Smooth muscle cell (in vitro differentiated cells): ENCODE measurements around the gene HSDL2. TPM values are rescaled to one million over a fixed set of nuclear protein-coding genes. Genes with fewer than 3 reads are reported as not detected.
"Not testable (repeated sequence)": the region's sequence is repeated elsewhere in the genome, so short reads cannot be mapped to it uniquely, and the experiment has no call there.

Experiments
- DNase-seq: peaks from one replicate; lab custom pipeline; 2025; ENCODE audit not compliant: unreplicated experiment; lab: John Stamatoyannopoulos, UW
- H2AFZ ChIP-seq: fragments of 200-600 bp; sonication (generic); 2 replicates; pipeline ENCODE4 v1.6.0; 2016; ENCODE audit warnings: antibody characterized with exemption, low read depth, mild to moderate bottlenecking
- H3F3A ChIP-seq: fragments of 200-600 bp; sonication (generic); 2 replicates; pipeline ENCODE4 v1.6.0; 2017; ENCODE audit warnings: antibody characterized with exemption, low read depth
- H3K27ac ChIP-seq: fragments of 200-600 bp; sonication (generic); 2 replicates; pipeline ENCODE4 v1.5.1; 2016; ENCODE audit warnings: low read depth, mild to moderate bottlenecking
- H3K27me3 ChIP-seq: fragments of 200-600 bp; sonication (generic); 2 replicates; pipeline ENCODE4 v1.6.1; 2016; ENCODE audit warnings: low read depth, mild to moderate bottlenecking
- H3K36me3 ChIP-seq: fragments of 200-600 bp; sonication (generic); 2 replicates; pipeline ENCODE4 v1.5.1; 2016; ENCODE audit warnings: low read depth
- H3K4me1 ChIP-seq: fragments of 200-600 bp; sonication (generic); 2 replicates; pipeline ENCODE4 v1.5.1; 2016; ENCODE audit warnings: low read depth
- H3K4me2 ChIP-seq: fragments of 200-600 bp; sonication (generic); 2 replicates; pipeline ENCODE4 v1.6.0; 2016; ENCODE audit warnings: mild to moderate bottlenecking
- H3K4me3 ChIP-seq: fragments of 200-600 bp; sonication (generic); 2 replicates; pipeline ENCODE4 v1.5.1; 2016; ENCODE audit warnings: mild to moderate bottlenecking
- H3K79me2 ChIP-seq: fragments of 200-600 bp; sonication (generic); 2 replicates; pipeline ENCODE4 v1.6.0; 2016; ENCODE audit warnings: low read depth, mild to moderate bottlenecking
- H3K9ac ChIP-seq: fragments of 200-600 bp; sonication (generic); 2 replicates; pipeline ENCODE4 v1.6.0; 2016; ENCODE audit warnings: low read depth
- H3K9me3 ChIP-seq: fragments of 200-600 bp; sonication (generic); replicated peaks from 2 replicates; pipeline ENCODE4 v1.5.1; 2016; ENCODE audit warnings: low read depth
- H4K20me1 ChIP-seq: fragments of 200-600 bp; sonication (generic); 2 replicates; pipeline ENCODE4 v1.6.0; 2016; ENCODE audit warnings: low read depth
- CTCF ChIP-seq: fragments of 200-600 bp; sonication (generic); IDR thresholded peaks from 2 replicates; pipeline ENCODE4 v1.5.1; 2017; ENCODE audit warnings: borderline replicate concordance, mild to moderate bottlenecking, antibody characterized with exemption; ENCODE audit not compliant: insufficient read depth, poor library complexity, severe bottlenecking
- WGBS: methylation state at CpG from one replicate; pipeline ENCODE4 v1.1.7; 2016; ENCODE audit warnings: low lambda C conversion rate; 5-methylcytosine and 5-hydroxymethylcytosine counted together
- polyA plus RNA-seq: library from polyadenylated mRNA; unstranded; fragments of >200 nt; fragmentation: Nextera tagmentation; extraction: Ambion mirVana; gene quantifications from 2 replicates; pipeline ENCODE4 v1.2.1, GENCODE V29; 2016
- total RNA-seq: library from RNA; depleted of rRNA; stranded (reverse); fragments of >200 nt; gene quantifications from 2 replicates; pipeline ENCODE4 v1.2.3, GENCODE V29; 2014

The HSDL2 gene
- total and polyA plus RNA-seq, 2 experiments from 2014 or later, result 8.7 to 18.7 TPM

DNA sequence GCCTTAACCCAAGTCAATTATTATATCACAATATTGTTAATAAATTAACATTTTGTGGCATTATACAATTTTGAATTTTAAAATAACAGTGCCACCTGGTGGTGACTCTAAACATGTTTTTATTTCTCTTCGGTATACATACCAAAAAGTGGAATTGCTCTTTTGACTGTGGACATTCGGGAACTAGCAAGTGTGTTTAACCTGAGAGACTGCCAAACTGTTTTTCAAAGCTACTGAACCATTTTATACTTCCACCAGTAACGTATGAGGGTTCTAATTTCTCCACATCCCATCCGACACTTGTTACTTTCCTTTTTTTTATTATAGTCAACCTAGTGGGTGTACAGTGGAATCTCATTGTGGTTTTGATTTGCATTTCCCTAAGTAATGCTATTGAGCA, 18.3 kb upstream of the HSDL2 start:
- H2AFZ ChIP-seq, result no peak overlapping the region
- no peaks in the 10 kb centered on the region for H3K36me3 ChIP-seq
- H4K20me1 ChIP-seq, result no peaks in the 10 kb centered on the region
- H3F3A ChIP-seq, result no peaks in the 10 kb centered on the region
- H3K4me2 ChIP-seq, result no peak overlapping the region
- 35% methylated on average over 4 of the region's 4 CpGs for WGBS
- H3K9ac ChIP-seq, result no peak overlapping the region
- no peaks in the 10 kb centered on the region for H3K79me2 ChIP-seq
- no peak for DNase-seq
- H3K27me3 ChIP-seq, result no peaks in the 10 kb centered on the region
- H3K4me1 ChIP-seq, result no peaks in the 10 kb centered on the region
- H3K9me3 ChIP-seq, result no peaks in the 10 kb centered on the region
- no peak overlapping the region for H3K27ac ChIP-seq
- TF ChIP-seq CTCF, result peak; percentile 62
- no peak overlapping the region for H3K4me3 ChIP-seq

DNA sequence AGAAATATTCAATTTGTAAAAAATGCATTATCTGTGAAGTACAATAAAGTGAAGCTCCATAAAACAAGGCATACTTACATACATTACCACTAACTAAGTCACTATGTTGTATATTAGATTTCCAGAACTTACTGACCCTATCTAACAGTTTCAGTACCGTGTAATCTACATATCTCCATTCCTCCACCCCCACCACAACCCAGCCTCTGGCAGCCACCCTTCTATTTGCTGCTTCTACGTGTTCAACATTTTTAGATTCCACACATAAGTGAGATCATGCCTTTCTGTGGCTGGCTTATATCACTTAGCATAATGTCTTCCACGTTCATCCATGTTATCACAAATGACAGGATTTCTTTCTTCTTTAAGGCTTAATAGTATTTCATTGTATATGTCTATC, 15.1 kb upstream of the HSDL2 start:
- Histone ChIP-seq H4K20me1 (no peaks in the 10 kb centered on the region), H3K36me3 (no peaks in the 10 kb centered on the region), H3K4me2 (no peak overlapping the region), H3K27me3 (no peaks in the 10 kb centered on the region), H3K9me3 (peaks cover 4% of the 10 kb centered on the region), H3K27ac (no peak overlapping the region), H3F3A (no peaks in the 10 kb centered on the region), H3K4me1 (no peaks in the 10 kb centered on the region), H3K79me2 (no peaks in the 10 kb centered on the region), H2AFZ (no peak overlapping the region), H3K4me3 (no peak overlapping the region), H3K9ac (no peak overlapping the region)
- WGBS, result 60% methylated on average over 3 of the region's 3 CpGs
- no peak for TF ChIP-seq CTCF
- no peak for DNase-seq

DNA sequence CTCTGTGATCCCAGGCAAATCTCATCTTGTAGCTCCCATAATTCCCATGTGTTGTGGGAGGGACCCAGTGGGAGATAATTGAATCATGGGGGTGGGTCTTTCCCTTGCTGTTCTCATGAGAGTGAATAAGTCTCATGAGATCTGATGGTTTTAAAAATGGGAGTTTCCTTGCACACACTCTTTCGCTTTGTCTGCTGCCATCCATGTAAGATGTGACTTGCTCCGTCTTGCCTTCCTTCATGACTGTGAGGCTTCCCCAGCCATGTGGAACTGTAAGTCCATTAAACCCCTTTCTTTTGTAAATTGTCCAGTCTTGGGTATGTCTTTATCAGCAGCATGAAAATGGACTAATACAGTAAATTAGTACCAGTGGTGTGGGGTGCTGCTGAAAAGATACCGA, 14.7 kb upstream of the HSDL2 start:
- not testable (repeated sequence) for H3K36me3 ChIP-seq, H3F3A ChIP-seq, H4K20me1 ChIP-seq, H3K4me3 ChIP-seq, H3K79me2 ChIP-seq, H3K9ac ChIP-seq, H3K4me2 ChIP-seq, H3K4me1 ChIP-seq, H2AFZ ChIP-seq, H3K27ac ChIP-seq, H3K27me3 ChIP-seq, H3K9me3 ChIP-seq, DNase-seq
- WGBS, result 99% methylated on average over 3 of the region's 3 CpGs

DNA sequence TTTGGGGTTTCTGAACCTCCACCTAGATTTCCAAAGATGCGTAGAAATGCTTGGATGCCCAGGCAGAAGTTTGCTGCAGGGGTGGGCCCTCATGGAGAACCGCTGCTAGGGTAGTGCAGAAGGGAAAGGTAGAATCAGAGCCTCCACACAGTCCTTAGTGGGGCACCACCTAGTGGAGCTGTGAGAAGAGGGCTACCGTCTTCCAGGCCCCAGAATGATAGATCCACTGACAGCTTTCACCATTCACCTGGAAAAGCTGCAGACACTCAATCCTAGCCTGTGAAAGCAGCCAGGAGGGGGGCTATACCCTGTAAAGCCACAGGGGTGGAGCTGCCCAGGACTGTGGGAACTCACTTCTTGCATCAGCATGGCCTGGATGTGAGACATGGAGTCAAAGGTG, 13.3 kb upstream of the HSDL2 start:
- no peak for DNase-seq
- WGBS, result 83% methylated on average over 3 of the region's 3 CpGs
- no peak overlapping the region for H3K27ac ChIP-seq
- H3K4me2 ChIP-seq, result no peak overlapping the region
- H3F3A ChIP-seq, result no peaks in the 10 kb centered on the region
- H3K36me3 ChIP-seq, result no peaks in the 10 kb centered on the region
- no peak overlapping the region for H3K9ac ChIP-seq
- H3K79me2 ChIP-seq, result no peaks in the 10 kb centered on the region
- H3K27me3 ChIP-seq, result no peaks in the 10 kb centered on the region
- H3K4me1 ChIP-seq, result no peaks in the 10 kb centered on the region
- no peaks in the 10 kb centered on the region for H4K20me1 ChIP-seq
- no peak for TF ChIP-seq CTCF
- no peak overlapping the region for H3K4me3 ChIP-seq
- H2AFZ ChIP-seq, result no peak overlapping the region
- H3K9me3 ChIP-seq, result peaks cover 4% of the 10 kb centered on the region
